ENCODE data around the gene TENM4.

TENM4 gene

GRCh38 chr11:79241205-79241851 lies 199.5 kb downstream of the TENM4 start:
- H3K27ac ChIP-seq (ENCODE audit: low read length), result no peak overlapping the region
- H3K9me3 ChIP-seq (ENCODE audit: insufficient read depth, low read length, severe bottlenecking), result no peaks in the 10 kb centered on the region
- no peak overlapping the region for H2AFZ ChIP-seq (ENCODE audit: low read depth, low read length)
- no peak overlapping the region for H3K4me2 ChIP-seq (ENCODE audit: insufficient read depth, low read length)
- H3K27me3 ChIP-seq (ENCODE audit: insufficient read depth, low read length, poor library complexity), result no peaks in the 10 kb centered on the region
- no peaks in the 10 kb centered on the region for H3K36me3 ChIP-seq (ENCODE audit: insufficient read depth, low read length)
- no peaks in the 10 kb centered on the region; the same call in 1 of the 2 replicates for H4K20me1 ChIP-seq (ENCODE audit: insufficient read depth, low read length)
- no peak overlapping the region for H3K4me3 ChIP-seq (ENCODE audit: low read depth in 1 of 2, low read length in 2 of 2)
- DNase-seq (no peak), ATAC-seq (ENCODE audit: insufficient read depth, low read depth) (no peak)
- H3K9ac ChIP-seq (ENCODE audit: low read depth, low read length), result no peak overlapping the region
- H3K79me2 ChIP-seq (ENCODE audit: insufficient read depth, low read length), result no peaks in the 10 kb centered on the region
- TF ChIP-seq, protein P1, sequence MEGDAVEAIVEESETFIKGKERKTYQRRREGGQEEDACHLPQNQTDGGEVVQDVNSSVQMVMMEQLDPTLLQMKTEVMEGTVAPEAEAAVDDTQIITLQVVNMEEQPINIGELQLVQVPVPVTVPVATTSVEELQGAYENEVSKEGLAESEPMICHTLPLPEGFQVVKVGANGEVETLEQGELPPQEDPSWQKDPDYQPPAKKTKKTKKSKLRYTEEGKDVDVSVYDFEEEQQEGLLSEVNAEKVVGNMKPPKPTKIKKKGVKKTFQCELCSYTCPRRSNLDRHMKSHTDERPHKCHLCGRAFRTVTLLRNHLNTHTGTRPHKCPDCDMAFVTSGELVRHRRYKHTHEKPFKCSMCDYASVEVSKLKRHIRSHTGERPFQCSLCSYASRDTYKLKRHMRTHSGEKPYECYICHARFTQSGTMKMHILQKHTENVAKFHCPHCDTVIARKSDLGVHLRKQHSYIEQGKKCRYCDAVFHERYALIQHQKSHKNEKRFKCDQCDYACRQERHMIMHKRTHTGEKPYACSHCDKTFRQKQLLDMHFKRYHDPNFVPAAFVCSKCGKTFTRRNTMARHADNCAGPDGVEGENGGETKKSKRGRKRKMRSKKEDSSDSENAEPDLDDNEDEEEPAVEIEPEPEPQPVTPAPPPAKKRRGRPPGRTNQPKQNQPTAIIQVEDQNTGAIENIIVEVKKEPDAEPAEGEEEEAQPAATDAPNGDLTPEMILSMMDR (IDR thresholded peaks at IDR 0.05; ENCODE audit: borderline replicate concordance, extremely low read depth, low read length, poor library complexity, severe bottlenecking), result no peak
- TF ChIP-seq EZH2 (IDR thresholded peaks at IDR 0.05; ENCODE audit: borderline replicate concordance, low read depth, low read length, severe bottlenecking), result no peak
- no peaks in the 10 kb centered on the region for H3K4me1 ChIP-seq (ENCODE audit: insufficient read depth, low read length)

DNA sequence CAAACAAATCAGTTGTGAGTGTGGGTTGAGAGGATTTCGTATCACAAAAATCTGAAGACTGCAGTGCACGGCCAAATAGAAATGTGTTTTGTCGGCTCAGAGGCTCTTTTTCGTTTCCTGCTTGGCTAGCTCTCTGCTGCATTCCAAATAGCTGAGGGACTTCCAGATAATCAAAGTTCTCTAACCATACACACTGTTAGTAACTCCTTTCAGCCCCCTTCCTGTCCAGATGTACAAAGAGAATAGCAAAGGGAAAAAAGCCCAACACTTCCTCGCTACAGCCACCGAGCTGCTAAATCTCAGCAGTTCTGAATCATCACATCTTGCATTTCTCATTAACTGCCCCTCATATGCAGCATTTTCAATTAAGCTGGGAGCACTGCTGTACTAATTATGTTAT lies 203.1 kb downstream of the TENM4 start:
- Histone ChIP-seq H3K27ac (ENCODE audit: low read length) (no peak overlapping the region), H3K9ac (ENCODE audit: low read depth, low read length) (no peak overlapping the region), H2AFZ (ENCODE audit: low read depth, low read length) (no peak overlapping the region), H3K4me1 (ENCODE audit: insufficient read depth, low read length) (no peaks in the 10 kb centered on the region), H3K9me3 (ENCODE audit: insufficient read depth, low read length, severe bottlenecking) (no peaks in the 10 kb centered on the region), H3K79me2 (ENCODE audit: insufficient read depth, low read length) (no peaks in the 10 kb centered on the region), H3K4me3 (ENCODE audit: low read depth in 1 of 2, low read length in 2 of 2) (no peak overlapping the region), H4K20me1 (ENCODE audit: insufficient read depth, low read length) (no peaks in the 10 kb centered on the region; the same call in 1 of the 2 replicates), H3K36me3 (ENCODE audit: insufficient read depth, low read length) (no peaks in the 10 kb centered on the region), H3K27me3 (ENCODE audit: insufficient read depth, low read length, poor library complexity) (no peaks in the 10 kb centered on the region), H3K4me2 (ENCODE audit: insufficient read depth, low read length) (no peak overlapping the region)
- ATAC-seq (ENCODE audit: insufficient read depth, low read depth) (no peak), DNase-seq (no peak)
- no peak for TF ChIP-seq EZH2 (IDR thresholded peaks at IDR 0.05; ENCODE audit: borderline replicate concordance, low read depth, low read length, severe bottlenecking)
- TF ChIP-seq, protein P1 (IDR thresholded peaks at IDR 0.05; ENCODE audit: borderline replicate concordance, extremely low read depth, low read length, poor library complexity, severe bottlenecking), result no peak

GRCh38 chr11:79237091-79237490 lies 203.7 kb downstream of the TENM4 start:
- no peak for TF ChIP-seq EZH2 (IDR thresholded peaks at IDR 0.05; ENCODE audit: borderline replicate concordance, low read depth, low read length, severe bottlenecking)
- Histone ChIP-seq H4K20me1 (ENCODE audit: insufficient read depth, low read length) (no peaks in the 10 kb centered on the region; the same call in 1 of the 2 replicates), H3K4me3 (ENCODE audit: low read depth in 1 of 2, low read length in 2 of 2) (no peak overlapping the region), H3K9me3 (ENCODE audit: insufficient read depth, low read length, severe bottlenecking) (no peaks in the 10 kb centered on the region), H3K9ac (ENCODE audit: low read depth, low read length) (no peak overlapping the region), H2AFZ (ENCODE audit: low read depth, low read length) (no peak overlapping the region), H3K27ac (ENCODE audit: low read length) (no peak overlapping the region), H3K27me3 (ENCODE audit: insufficient read depth, low read length, poor library complexity) (no peaks in the 10 kb centered on the region), H3K4me1 (ENCODE audit: insufficient read depth, low read length) (no peaks in the 10 kb centered on the region), H3K4me2 (ENCODE audit: insufficient read depth, low read length) (no peak overlapping the region), H3K36me3 (ENCODE audit: insufficient read depth, low read length) (no peaks in the 10 kb centered on the region), H3K79me2 (ENCODE audit: insufficient read depth, low read length) (no peaks in the 10 kb centered on the region)
- no peak for ATAC-seq (ENCODE audit: insufficient read depth, low read depth)
- no peak for DNase-seq

DNA sequence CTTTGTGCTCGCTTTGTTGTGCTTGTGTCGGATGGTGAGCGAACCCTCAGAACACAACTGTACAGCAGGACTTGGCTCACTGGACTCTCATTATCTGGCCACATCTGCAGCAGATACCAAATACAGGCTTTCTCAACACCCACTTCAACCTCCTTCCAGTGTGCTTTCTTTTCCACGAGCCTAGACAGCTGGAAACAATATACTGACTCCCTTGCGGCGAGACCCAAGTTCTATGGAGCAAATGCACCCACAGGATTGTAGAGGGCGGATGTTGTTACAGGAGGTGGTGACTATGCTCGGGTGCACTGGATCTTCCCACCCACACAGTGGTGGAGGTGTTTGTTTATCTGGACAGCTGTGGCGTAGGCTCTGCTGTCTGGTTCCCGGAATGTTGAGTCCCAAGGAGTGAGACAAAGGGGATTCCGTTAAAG lies 204.3 kb downstream of the TENM4 start:
- ATAC-seq (ENCODE audit: insufficient read depth, low read depth) (no peak), DNase-seq (no peak)
- Histone ChIP-seq H3K4me2 (ENCODE audit: insufficient read depth, low read length) (no peak overlapping the region), H3K9me3 (ENCODE audit: insufficient read depth, low read length, severe bottlenecking) (no peaks in the 10 kb centered on the region), H3K4me1 (ENCODE audit: insufficient read depth, low read length) (no peaks in the 10 kb centered on the region), H3K9ac (ENCODE audit: low read depth, low read length) (no peak overlapping the region), H3K36me3 (ENCODE audit: insufficient read depth, low read length) (no peaks in the 10 kb centered on the region), H3K27me3 (ENCODE audit: insufficient read depth, low read length, poor library complexity) (no peaks in the 10 kb centered on the region), H3K27ac (ENCODE audit: low read length) (no peak overlapping the region), H3K4me3 (ENCODE audit: low read depth in 1 of 2, low read length in 2 of 2) (no peak overlapping the region), H4K20me1 (ENCODE audit: insufficient read depth, low read length) (no peaks in the 10 kb centered on the region; the same call in 1 of the 2 replicates), H2AFZ (ENCODE audit: low read depth, low read length) (no peak overlapping the region), H3K79me2 (ENCODE audit: insufficient read depth, low read length) (no peaks in the 10 kb centered on the region)
- no peak for TF ChIP-seq EZH2 (IDR thresholded peaks at IDR 0.05; ENCODE audit: borderline replicate concordance, low read depth, low read length, severe bottlenecking)

Measured in DND-41 (cell line).